Liver (tissue), 9 donors: ENCODE results near the gene FAM228A. TPM values are rescaled to one million over a fixed set of nuclear protein-coding genes. Genes with fewer than 3 reads are reported as not detected.
A peak's percentile ranks its signal among the peaks of the same experiment; 100 is the strongest.

ENCODE experiments used
- DNase-seq: peaks from one replicate; pipeline ENCODE4 v3.0.0-alpha.2; 2017; ENCODE audit warnings: low spot score
- H3K27ac ChIP-seq, 2 donors: one replicate each; pipeline ENCODE4 v1.7.0; 2013; ENCODE audit warnings: inconsistent platforms in 2 of 2, low read length in 2 of 2, control low read depth in 1 of 2, low read depth in 1 of 2, mild to moderate bottlenecking in 1 of 2
- H3K27me3 ChIP-seq, 4 donors: one replicate each; pipeline versions ENCODE4 v1.6.1 to v1.7.0; 2013; ENCODE audit warnings: low read length in 3 of 4, inconsistent platforms in 1 of 4, mild to moderate bottlenecking in 1 of 4, moderate library complexity in 1 of 4; ENCODE audit not compliant: control insufficient read depth in 4 of 4, insufficient read depth in 4 of 4
- H3K36me3 ChIP-seq, 4 donors: one replicate each; pipeline versions ENCODE4 v1.6.1 to v1.7.0; 2013; ENCODE audit warnings: low read length in 3 of 4, mild to moderate bottlenecking in 3 of 4, low read depth in 1 of 4, moderate library complexity in 1 of 4; ENCODE audit not compliant: control insufficient read depth in 4 of 4, insufficient read depth in 3 of 4
- H3K4me1 ChIP-seq, 4 donors: one replicate each; pipeline versions ENCODE4 v1.6.1 to v1.7.0; 2013; ENCODE audit warnings: low read length in 3 of 4, mild to moderate bottlenecking in 3 of 4, moderate library complexity in 1 of 4; ENCODE audit not compliant: control insufficient read depth in 4 of 4, insufficient read depth in 4 of 4
- H3K4me3 ChIP-seq, 3 donors: one replicate each; pipeline versions ENCODE4 v1.6.1 to v1.7.0; 2013; ENCODE audit warnings: low read length in 3 of 3, control low read depth in 1 of 3, low read depth in 1 of 3, mild to moderate bottlenecking in 1 of 3
- H3K9ac ChIP-seq, 2 donors: one replicate each; pipeline ENCODE4 v1.7.0; 2013; ENCODE audit warnings: low read length in 2 of 2, mild to moderate bottlenecking in 2 of 2, moderate library complexity in 2 of 2, control low read depth in 1 of 2, low read depth in 1 of 2
- H3K9me3 ChIP-seq, 4 donors: one replicate each; pipeline versions ENCODE4 v1.6.1 to v1.7.0; 2013; ENCODE audit warnings: low read length in 3 of 4; ENCODE audit not compliant: control insufficient read depth in 4 of 4
- FOXA1 ChIP-seq: IDR thresholded peaks from 2 replicates; pipeline ENCODE4 v1.6.1; 2016; ENCODE audit warnings: antibody characterized with exemption
- FOXA2 ChIP-seq: IDR thresholded peaks from 2 replicates; pipeline ENCODE4 v1.6.1; 2016; ENCODE audit warnings: antibody characterized with exemption
- GABPA ChIP-seq, 2 donors: IDR thresholded peaks in 1 of 2; conservative IDR thresholded peaks in 1 of 2; 2 replicates each; pipeline ENCODE4 v1.6.1; 2016; ENCODE audit warnings: antibody characterized with exemption in 2 of 2, mild to moderate bottlenecking in 1 of 2, moderate library complexity in 1 of 2
- HNF4A ChIP-seq, 2 donors: conservative IDR thresholded peaks; 2 replicates each; pipeline ENCODE4 v1.6.1; 2016; ENCODE audit warnings: antibody characterized with exemption in 2 of 2, mild to moderate bottlenecking in 2 of 2
- HNF4G ChIP-seq: IDR thresholded peaks from 2 replicates; pipeline ENCODE4 v1.6.1; 2016; ENCODE audit warnings: antibody characterized with exemption
- JUND ChIP-seq, 2 donors: IDR thresholded peaks; 2 replicates each; pipeline ENCODE4 v1.6.1; 2016; ENCODE audit warnings: antibody characterized with exemption in 2 of 2
- NR2F2 ChIP-seq: IDR thresholded peaks from 2 replicates; pipeline ENCODE4 v1.6.1; 2016; ENCODE audit warnings: antibody characterized with exemption
- RAD21 ChIP-seq, 2 donors: IDR thresholded peaks; 2 replicates each; pipeline ENCODE4 v1.6.1; 2016; ENCODE audit warnings: antibody characterized with exemption in 2 of 2, mild to moderate bottlenecking in 2 of 2
- RXRA ChIP-seq, 2 donors: IDR thresholded peaks; 2 replicates each; pipeline ENCODE4 v1.6.1; 2017 to 2018; ENCODE audit warnings: antibody characterized with exemption in 2 of 2, mild to moderate bottlenecking in 1 of 2
- SP1 ChIP-seq: IDR thresholded peaks from 2 replicates; pipeline ENCODE4 v1.6.1; 2018; ENCODE audit warnings: antibody characterized with exemption, mild to moderate bottlenecking
- YY1 ChIP-seq: IDR thresholded peaks from 2 replicates; pipeline ENCODE4 v1.6.1; 2016; ENCODE audit warnings: antibody characterized with exemption, mild to moderate bottlenecking
- WGBS: extraction: QIAGEN DNeasy Blood & Tissue Kit; methylation state at CpG from one replicate; pipeline ENCODE4 v1.1.7; 2013; 5-methylcytosine and 5-hydroxymethylcytosine counted together
- polyA plus RNA-seq, 2 donors: library from polyadenylated mRNA; stranded (reverse) in 1 of 2; unstranded in 1 of 2; fragments of 200-250 nt in 1 of 2; fragments of >200 nt in 1 of 2; fragmentation: Nextera tagmentation in 1 of 2; extraction: Ambion mirVana in 1 of 2; gene quantifications; one replicate each; pipeline versions ENCODE4 v1.2.1 to v1.2.3, GENCODE V29; 2013 to 2015
- total RNA-seq, 2 donors: library from RNA; depleted of rRNA; stranded (reverse); fragments of >200 nt; gene quantifications; one replicate each; pipeline ENCODE4 v1.2.3, GENCODE V29; 2014
- TF ChIP-seq, protein P1 (sequence below): IDR thresholded peaks from 2 replicates; pipeline ENCODE4 v1.6.1; 2016; ENCODE audit warnings: antibody characterized with exemption
- TF ChIP-seq, protein P2 (sequence below): fragments of 150-350 bp; IDR thresholded peaks from 2 replicates; pipeline ENCODE4 v1.5.1; 2017; ENCODE audit warnings: improper control_type of control experiment, low read depth, low read length; ENCODE audit not compliant: missing input control
- TF ChIP-seq, protein P3 (sequence below): IDR thresholded peaks from 2 replicates; pipeline ENCODE4 v1.6.1; 2016; ENCODE audit warnings: antibody characterized with exemption
- TF ChIP-seq, protein P4 (sequence below): IDR thresholded peaks from 2 replicates; pipeline ENCODE4 v1.6.1; 2016; ENCODE audit warnings: antibody characterized with exemption, mild to moderate bottlenecking
- donor health status: healthy.
- donor health status: healthy.
- donor health status: healthy.
- donor health status: healthy.
- donor health status: healthy.

FAM228A gene
- total and polyA plus RNA-seq, 4 donors = 0.05 to 0.32 (median 0.18) TPM

DNA sequence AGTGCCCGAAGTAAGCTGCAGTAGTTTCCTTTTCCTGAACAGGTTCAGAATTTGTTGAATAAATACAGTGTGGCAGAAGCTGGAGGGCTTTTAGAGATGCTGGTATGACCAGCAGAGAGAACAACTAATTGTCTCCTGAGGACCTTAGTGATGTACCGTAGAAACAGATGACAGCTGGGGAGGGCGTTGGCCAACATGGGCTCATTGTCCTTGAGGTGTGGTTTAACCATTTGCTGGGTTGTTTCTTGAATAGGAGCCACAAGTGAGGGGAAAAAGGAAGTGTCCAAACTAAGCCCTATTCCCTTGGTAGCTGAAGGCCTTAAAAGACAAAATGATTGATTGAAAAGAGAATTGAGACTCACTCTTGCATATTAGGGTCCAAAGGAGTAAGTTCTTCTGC, 11.7 kb upstream of the FAM228A start (continued):
- TF ChIP-seq, protein P1, sequence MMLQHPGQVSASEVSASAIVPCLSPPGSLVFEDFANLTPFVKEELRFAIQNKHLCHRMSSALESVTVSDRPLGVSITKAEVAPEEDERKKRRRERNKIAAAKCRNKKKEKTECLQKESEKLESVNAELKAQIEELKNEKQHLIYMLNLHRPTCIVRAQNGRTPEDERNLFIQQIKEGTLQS = no peak
- TF ChIP-seq YY1 (no peak), HNF4A (conservative IDR thresholded peaks at IDR 0.05) (no peak), FOXA2 (no peak), HNF4G (no peak)
- TF ChIP-seq, protein P2, sequence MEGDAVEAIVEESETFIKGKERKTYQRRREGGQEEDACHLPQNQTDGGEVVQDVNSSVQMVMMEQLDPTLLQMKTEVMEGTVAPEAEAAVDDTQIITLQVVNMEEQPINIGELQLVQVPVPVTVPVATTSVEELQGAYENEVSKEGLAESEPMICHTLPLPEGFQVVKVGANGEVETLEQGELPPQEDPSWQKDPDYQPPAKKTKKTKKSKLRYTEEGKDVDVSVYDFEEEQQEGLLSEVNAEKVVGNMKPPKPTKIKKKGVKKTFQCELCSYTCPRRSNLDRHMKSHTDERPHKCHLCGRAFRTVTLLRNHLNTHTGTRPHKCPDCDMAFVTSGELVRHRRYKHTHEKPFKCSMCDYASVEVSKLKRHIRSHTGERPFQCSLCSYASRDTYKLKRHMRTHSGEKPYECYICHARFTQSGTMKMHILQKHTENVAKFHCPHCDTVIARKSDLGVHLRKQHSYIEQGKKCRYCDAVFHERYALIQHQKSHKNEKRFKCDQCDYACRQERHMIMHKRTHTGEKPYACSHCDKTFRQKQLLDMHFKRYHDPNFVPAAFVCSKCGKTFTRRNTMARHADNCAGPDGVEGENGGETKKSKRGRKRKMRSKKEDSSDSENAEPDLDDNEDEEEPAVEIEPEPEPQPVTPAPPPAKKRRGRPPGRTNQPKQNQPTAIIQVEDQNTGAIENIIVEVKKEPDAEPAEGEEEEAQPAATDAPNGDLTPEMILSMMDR = no peak

DNA sequence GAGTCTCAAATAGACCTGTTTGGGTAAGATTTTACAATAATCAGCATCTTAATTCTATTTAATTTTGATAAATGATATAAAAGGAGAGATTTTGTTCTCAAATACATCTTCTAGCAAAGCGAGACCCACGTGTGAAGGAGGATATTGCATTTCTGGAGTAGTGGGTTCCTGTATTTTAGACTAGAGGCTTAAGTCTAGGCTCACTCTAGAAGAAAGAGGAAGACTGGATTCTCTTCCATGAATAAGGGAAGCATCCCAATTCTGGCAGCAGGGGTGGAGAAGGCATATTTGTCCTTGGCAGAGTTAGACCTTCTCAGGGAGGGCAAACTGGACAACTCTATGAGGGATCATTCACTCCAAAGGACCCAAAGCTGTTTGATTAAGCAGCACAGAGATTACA, 11.3 kb upstream of the FAM228A start:
- Histone ChIP-seq H3K27ac (no peak overlapping the region), H3K4me1 (no peaks in the 10 kb centered on the region), H3K4me3 (no peak overlapping the region), H3K36me3 (no peaks in the 10 kb centered on the region), H3K27me3 (no peaks in the 10 kb centered on the region), H3K9ac (no peak overlapping the region), H3K9me3 (no peaks in the 10 kb centered on the region)
- 74% methylated on average over 2 of the region's 2 CpGs for WGBS
- DNase-seq = no peak
- TF ChIP-seq RXRA (IDR thresholded peaks at IDR 0.05) (no peak), FOXA1 (no peak), HNF4G (no peak), JUND (IDR thresholded peaks at IDR 0.05) (no peak), GABPA (IDR thresholded peaks at IDR 0.05 in 1 of 2, conservative IDR thresholded peaks at IDR 0.05 in 1 of 2) (no peak), FOXA2 (no peak), SP1 (no peak), NR2F2 (no peak), YY1 (no peak)
- TF ChIP-seq, protein P3, sequence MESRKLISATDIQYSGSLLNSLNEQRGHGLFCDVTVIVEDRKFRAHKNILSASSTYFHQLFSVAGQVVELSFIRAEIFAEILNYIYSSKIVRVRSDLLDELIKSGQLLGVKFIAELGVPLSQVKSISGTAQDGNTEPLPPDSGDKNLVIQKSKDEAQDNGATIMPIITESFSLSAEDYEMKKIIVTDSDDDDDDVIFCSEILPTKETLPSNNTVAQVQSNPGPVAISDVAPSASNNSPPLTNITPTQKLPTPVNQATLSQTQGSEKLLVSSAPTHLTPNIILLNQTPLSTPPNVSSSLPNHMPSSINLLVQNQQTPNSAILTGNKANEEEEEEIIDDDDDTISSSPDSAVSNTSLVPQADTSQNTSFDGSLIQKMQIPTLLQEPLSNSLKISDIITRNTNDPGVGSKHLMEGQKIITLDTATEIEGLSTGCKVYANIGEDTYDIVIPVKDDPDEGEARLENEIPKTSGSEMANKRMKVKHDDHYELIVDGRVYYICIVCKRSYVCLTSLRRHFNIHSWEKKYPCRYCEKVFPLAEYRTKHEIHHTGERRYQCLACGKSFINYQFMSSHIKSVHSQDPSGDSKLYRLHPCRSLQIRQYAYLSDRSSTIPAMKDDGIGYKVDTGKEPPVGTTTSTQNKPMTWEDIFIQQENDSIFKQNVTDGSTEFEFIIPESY = no peak
- TF ChIP-seq, protein P1 = no peak

DNA sequence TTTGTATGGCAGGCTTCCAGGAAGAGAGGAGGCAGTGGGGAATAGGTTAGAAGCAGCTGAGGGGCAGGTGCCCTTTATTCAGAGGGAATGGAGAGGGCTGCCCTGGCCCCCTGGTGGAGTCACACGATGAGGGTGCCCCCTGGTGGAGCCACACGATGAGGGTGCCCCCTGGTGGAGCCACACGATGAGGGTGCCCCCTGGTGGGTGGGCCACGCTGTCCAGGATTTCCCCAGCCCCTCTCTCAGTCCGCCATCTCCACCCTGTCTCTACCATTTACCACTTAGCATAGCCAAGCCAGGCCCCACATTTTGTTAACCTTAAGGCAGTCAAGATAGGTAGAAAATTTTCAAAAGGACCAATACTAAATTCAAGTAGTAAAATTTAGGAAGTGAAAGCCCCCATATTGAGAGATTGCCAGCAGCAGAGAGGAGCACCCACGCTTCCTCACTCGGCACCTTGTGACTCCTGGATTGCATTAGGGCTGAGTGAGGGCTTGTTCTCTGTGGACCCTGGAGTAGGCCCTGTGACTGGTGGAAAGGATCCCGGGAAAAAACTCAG, 10.4 kb upstream of the FAM228A start:
- Histone ChIP-seq H3K4me3 (no peak overlapping the region), H3K4me1 (no peaks in the 10 kb centered on the region), H3K9me3 (no peaks in the 10 kb centered on the region), H3K27me3 (no peaks in the 10 kb centered on the region), H3K9ac (no peak overlapping the region), H3K27ac (no peak overlapping the region), H3K36me3 (no peaks in the 10 kb centered on the region)
- TF ChIP-seq RXRA (IDR thresholded peaks at IDR 0.05) = no peak
- TF ChIP-seq, protein P2 = peak; percentile 47
- TF ChIP-seq, protein P4, sequence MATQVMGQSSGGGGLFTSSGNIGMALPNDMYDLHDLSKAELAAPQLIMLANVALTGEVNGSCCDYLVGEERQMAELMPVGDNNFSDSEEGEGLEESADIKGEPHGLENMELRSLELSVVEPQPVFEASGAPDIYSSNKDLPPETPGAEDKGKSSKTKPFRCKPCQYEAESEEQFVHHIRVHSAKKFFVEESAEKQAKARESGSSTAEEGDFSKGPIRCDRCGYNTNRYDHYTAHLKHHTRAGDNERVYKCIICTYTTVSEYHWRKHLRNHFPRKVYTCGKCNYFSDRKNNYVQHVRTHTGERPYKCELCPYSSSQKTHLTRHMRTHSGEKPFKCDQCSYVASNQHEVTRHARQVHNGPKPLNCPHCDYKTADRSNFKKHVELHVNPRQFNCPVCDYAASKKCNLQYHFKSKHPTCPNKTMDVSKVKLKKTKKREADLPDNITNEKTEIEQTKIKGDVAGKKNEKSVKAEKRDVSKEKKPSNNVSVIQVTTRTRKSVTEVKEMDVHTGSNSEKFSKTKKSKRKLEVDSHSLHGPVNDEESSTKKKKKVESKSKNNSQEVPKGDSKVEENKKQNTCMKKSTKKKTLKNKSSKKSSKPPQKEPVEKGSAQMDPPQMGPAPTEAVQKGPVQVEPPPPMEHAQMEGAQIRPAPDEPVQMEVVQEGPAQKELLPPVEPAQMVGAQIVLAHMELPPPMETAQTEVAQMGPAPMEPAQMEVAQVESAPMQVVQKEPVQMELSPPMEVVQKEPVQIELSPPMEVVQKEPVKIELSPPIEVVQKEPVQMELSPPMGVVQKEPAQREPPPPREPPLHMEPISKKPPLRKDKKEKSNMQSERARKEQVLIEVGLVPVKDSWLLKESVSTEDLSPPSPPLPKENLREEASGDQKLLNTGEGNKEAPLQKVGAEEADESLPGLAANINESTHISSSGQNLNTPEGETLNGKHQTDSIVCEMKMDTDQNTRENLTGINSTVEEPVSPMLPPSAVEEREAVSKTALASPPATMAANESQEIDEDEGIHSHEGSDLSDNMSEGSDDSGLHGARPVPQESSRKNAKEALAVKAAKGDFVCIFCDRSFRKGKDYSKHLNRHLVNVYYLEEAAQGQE = no peak
- peak; percentile 60 to 83 for TF ChIP-seq RAD21 (IDR thresholded peaks at IDR 0.05)
- peak; percentile 43 for DNase-seq
- 45% methylated on average over 8 of the region's 8 CpGs for WGBS
